ENCODE measurements around the gene ITGB4.

The ITGB4 gene

GRCh38 chr17:75720656-75721462 lies at the start of gene ITGB4:
Gene ITGB4, plus strand, starts transcription at chr17:75721459. Its CDS starts 3,245 bp downstream, at chr17:75724704.
- peak; percentile 93 for DNase-seq (ENCODE audit: low spot score)
- FAIRE-seq = peak; percentile 5

GRCh38 chr17:75672011-75672410 lies 49.2 kb upstream of the ITGB4 start:
- FAIRE-seq = no peak
- no peak for DNase-seq (ENCODE audit: low spot score)

DNA sequence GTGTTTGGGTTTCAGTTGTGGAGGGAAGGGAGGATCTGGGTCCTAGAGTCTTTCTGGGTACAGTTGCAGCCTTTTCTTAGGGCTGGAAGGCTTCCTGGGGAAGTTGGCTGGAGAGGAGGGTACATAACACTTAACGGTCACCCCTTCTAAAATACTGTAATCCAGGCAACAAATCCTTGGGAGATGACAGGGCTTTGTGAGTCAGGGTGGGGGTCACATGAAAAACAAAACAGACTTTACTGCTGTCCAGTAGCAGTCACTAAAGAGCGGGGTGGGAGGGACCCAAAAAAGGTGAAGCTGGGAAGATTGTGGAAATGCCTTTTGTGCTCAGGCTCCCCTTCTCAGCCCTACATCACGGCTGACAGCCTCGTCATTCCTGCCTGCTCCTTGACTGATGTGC lies 47.8 kb upstream of the ITGB4 start:
- DNase-seq (ENCODE audit: low spot score) (no peak), FAIRE-seq (no peak)

- FAIRE-seq = no peak
- no peak for DNase-seq (ENCODE audit: low spot score)
Measured at GRCh38 chr17:75676461-75676860, 44.8 kb upstream of the ITGB4 start.

DNA sequence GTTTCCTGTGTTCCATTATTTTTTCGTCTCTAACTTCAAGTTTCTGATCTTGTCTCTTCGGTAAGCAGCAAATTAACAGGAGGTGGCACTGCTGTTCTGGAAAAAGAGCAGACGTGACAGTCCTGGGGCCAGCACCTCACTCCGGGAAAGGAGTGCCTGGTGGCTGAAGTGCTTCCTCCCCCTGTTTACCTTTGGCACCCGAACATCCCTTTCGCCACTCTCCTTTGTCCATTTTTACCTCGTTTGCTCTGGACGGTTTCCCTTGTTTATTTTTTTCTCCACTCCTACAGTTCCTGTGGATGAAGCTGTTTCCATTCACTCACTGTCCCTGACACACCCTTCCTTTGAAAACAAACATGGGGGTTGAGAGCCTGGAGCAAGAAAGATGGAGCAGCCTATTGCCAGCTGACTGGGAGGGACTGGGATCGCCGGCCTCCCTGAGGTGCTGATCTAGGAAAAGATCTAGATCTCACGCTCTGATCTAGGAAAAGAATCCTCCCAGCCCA lies 41.5 kb upstream of the ITGB4 start:
- no peak for FAIRE-seq
- DNase-seq (ENCODE audit: low spot score) = no peak

GRCh38 chr17:75680431-75680830 lies 40.8 kb upstream of the ITGB4 start:
- no peak for FAIRE-seq
- no peak for DNase-seq (ENCODE audit: low spot score)

DNA sequence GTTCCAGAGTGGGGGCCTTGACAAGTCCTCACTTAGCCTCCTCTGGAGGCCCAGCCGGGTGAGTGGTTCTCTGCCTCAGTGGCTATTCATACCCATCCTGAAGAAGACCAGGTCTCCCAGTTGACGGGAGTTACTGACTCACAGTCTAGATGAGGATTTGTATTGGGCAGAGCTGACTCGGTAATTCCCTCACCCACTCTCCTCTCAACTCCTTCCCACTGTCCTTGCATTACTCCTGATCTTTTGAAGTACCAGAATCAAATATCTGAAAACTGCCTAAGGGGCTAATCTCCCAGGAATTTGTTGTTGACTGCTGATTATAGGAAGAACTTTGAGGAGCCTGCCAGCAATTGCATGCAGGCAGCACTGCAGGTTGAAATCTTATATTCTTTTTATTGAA lies 40.0 kb upstream of the ITGB4 start:
- DNase-seq (ENCODE audit: low spot score) = no peak
- no peak for FAIRE-seq

DNA sequence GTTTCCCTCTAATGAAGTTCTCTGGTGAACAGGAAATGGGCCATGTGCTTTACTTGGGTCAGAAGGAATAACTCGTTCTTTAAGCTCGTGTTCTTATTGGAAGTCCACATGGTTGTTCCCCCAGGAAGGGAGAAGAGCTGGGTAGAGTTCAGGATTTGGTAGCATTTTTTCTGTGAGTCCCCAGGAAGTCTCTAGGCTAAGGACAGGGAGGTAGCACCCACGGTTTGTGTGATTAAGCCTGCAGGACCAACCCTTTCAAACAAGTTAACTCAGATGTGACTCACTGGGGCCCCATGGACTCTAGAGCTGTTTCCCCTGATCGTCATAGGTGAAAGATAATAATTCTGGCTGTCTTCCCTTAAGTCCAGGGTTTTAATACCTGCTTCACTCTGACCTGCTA lies 37.7 kb upstream of the ITGB4 start:
- FAIRE-seq (no peak), DNase-seq (ENCODE audit: low spot score) (peak; percentile 46)

- DNase-seq (ENCODE audit: low spot score) (no peak), FAIRE-seq (no peak)
Measured at GRCh38 chr17:75684249-75684648, 37.0 kb upstream of the ITGB4 start.

GRCh38 chr17:75684924-75685323 lies 36.3 kb upstream of the ITGB4 start:
- FAIRE-seq (no peak), DNase-seq (ENCODE audit: low spot score) (peak; percentile 76)

DNA sequence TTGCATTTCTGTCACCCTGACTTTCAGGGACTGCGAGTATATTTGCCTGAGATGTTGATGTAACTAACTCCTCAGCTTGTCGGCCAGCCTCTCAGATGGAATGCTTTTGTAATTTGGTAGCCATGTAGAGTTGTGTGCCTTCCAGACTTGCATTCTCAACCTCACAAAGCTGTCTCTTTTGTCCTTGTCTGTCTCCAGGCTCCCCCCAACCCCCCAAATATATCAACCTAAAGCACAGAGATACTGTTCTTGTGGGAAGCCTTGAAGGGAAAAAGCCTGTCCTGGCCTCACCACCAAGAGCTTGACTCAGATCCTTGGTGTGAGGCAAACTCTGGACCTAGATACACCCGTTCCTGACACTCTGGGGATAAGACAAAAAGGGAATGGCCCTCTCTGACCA lies 35.8 kb upstream of the ITGB4 start:
- no peak for FAIRE-seq
- DNase-seq (ENCODE audit: low spot score) = no peak

DNA sequence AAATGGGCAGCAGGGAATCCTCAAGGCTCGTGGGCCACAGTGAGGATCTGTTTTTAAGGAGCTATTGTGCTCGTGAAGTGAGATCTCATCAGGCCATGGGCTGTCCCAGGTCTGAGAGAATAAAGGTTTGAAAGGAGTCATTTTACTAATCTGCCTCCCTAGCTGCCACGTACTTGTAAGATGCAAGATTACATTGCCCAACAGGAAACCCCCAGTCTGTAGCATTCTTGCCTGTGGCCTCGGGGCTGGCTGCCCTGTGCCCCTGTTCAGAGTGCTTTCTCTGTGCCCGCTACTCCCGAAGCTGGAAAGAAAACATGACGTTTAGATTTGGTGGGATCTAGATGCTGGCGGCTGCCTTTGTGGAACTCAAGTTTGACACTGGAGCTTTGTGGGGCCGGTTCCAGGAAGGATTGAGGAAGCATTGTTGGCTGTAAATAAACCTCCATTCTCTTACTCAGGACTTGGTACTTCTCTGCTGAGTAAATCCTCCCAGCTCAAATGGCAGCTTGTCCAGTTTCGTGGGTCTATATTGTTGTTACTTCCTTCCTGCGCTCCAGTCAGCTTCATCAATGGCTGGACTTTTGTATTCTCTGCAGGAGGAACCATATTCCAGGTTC lies 32.9 kb upstream of the ITGB4 start:
- DNase-seq (ENCODE audit: low spot score) (no peak), FAIRE-seq (no peak)

DNA sequence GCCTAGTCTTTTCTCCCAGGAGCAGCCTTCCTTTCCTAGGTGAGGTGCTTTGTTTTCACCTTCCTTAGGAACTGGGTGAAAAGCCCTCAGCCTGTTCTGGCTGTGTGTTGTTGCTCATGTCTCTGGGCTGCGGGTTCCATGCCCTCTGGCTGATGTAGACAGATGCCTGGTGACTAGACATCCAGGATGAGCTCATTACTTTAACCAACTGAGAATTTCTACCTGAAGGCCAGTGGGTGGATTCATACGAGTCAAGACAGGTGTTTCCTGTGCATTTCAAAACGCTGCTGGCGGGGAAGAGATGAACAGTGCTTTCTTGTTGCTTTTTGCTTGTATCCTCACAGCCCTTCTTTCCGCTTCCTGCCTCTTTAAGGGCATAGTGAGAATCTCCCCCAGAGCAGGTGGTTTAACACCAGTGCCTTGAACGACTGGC lies 31.8 kb upstream of the ITGB4 start:
- FAIRE-seq (no peak), DNase-seq (ENCODE audit: low spot score) (no peak)

GRCh38 chr17:75691371-75691791 lies 29.9 kb upstream of the ITGB4 start:
- DNase-seq (ENCODE audit: low spot score) (peak; percentile 41), FAIRE-seq (no peak)

GRCh38 chr17:75691801-75692626 lies 29.2 kb upstream of the ITGB4 start:
- peak; percentile 50 for FAIRE-seq
- no peak for DNase-seq (ENCODE audit: low spot score)

DNA sequence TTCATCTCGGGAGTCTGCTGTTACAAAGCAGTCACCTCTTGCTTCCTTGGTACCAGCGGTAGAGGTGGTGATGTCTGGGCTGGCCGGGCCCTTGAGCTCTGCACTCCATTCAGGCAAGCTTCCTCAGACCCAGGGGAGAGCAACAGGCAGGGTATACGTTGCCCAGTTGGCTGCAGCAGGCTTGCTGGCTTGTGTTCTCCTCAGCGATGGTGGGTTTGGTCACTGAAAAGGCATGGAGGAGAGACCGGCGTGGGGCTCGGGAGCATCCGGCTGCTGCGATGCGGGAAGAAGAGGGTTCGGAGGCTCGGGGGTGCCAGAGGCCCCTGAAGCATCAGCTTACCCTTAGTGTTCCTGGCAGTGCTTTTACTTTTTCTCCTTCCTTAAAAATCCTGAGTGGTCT lies 28.3 kb upstream of the ITGB4 start:
- no peak for FAIRE-seq
- DNase-seq (ENCODE audit: low spot score) = no peak

DNA sequence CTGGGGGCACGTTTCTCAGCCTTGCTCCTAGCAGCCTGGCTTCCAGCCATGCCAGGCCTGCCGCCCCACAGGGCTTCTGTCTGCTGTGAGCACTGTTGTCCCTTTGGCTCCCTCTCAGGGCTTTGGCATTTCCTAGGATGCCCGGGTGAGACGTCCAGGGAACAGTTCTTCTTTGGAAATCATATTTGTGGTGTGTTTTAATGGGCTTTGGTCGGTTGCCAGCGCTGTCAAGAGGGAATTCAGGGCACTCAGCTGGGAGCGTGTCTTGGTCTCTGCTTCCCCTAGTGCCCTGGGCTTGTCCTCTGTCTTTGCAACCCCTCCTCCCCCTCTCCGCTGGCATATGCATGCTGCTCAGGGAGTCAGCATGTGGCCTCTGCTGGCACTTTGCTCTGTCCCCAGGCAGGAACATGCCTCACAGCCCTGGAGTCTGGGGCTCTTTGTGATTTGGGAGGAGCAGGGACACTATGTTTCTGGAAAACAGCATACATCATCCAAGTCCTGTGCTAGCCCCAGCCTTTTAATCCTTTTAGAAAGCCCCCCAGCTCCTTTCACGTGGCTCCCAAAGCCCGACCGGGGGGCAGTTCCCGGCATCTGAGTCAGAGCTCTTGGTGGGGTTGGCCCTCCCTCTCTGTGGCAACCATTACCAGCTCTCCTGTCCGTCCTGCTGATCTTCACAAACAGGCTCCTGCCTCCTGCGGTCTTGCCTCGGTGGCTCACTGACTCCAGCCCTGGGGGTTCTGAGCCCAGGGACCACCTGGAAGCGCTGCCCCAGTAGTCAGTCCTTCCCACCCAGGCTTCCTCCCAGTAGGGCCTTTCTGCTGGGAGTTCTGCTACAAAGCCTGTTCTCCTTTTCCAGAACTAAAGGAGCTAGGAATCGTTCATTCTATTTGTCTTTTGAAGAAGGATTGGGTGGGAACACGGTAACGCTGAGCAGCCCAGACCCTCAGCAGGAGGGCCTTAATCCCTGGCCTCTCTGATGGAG lies 27.5 kb upstream of the ITGB4 start:
- DNase-seq (ENCODE audit: low spot score) (peak; percentile 86), FAIRE-seq (no peak)

DNA sequence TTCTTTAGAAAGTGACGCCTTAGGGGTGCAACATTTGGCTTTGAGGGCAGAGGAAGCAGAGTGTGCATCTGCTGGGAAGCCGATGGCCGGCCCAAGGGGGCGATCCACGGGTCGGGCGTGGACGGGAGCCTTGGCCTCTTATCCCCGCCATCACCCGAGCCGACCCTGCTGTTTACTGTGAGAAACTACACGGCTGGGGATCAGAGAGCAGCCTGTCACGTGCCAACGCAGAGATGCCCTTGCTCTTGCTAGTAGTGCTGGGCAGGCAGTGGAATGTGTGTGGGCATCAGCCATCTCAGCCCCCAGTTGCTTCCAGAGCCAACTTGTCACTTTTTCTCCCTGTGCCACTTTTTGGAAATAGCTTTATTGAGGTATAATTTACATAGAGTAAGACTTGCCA lies 26.7 kb upstream of the ITGB4 start:
- FAIRE-seq (no peak), DNase-seq (ENCODE audit: low spot score) (no peak)

DNA sequence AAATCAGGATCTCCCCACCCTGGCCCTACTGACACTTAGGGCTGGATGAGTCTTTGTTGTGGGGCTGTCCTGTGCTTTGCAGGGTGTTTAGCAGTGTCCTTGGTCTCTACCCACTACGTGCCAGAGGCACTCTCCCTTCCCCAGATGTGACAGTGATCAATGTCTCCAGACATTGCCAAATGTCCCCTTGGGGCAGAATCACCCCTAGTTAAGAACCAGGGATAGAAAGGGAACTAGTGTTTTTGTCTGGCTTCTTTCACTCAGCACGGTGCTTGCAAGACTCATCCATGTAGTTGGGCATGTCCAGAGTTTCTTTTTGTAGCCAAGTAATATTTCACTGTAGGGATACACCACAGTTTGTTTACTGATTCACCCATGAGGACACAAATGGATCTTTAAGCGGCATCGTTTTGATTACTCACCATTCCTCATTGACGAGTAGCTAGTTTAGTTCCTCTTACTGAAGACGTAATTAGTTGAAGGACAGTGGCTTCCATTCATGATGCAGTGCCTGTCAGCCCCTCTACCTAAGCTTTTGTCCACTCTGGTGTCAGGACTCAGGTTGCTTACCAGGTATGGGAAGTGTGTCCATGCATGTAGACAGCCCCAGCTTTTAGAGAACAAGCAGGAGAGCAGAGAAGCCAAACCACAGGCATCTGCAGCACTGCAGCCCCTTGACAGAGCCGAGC lies 26.0 kb upstream of the ITGB4 start:
- FAIRE-seq = no peak
- no peak for DNase-seq (ENCODE audit: low spot score)

DNA sequence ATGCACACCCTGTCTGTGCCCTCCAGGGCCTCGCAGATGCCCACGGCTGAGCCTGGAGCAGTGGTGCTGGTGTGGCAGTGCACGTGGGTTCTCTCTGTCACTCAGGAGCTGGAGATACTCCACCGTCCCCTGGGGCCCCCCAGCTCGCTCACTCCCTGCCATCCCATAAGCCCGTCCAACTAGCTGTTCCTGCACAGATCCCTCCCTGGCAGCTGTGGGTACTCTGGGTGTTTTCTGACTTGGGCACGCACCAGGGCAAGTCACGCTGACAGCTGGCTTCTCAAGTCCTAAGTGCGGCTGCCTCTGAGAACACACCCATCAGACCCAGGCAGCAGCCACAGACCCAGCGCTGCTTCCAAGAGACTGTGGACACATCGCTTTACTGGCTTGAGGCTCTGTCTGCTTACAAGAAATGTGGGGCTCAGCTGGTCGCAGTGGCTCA lies 25.4 kb upstream of the ITGB4 start:
- DNase-seq (ENCODE audit: low spot score) (no peak), FAIRE-seq (no peak)
